ENCODE data around the gene APOL1.

- TF ChIP-seq CTCF (conservative IDR thresholded peaks at IDR 0.05; ENCODE audit: low read length) (no peak), EZH2phosphoT487 (IDR thresholded peaks at IDR 0.05; ENCODE audit: borderline replicate concordance) (no peak)
These were observed 36.5 kb downstream of the APOL1 start for GRCh38 chr22:36289406-36289870.
